HPDE6-E6E7 (cell line): ENCODE measurements around the gene CAMK1G.

Source experiments
- DNase-seq: peaks from one replicate; pipeline ENCODE4 v3.0.0; 2011; ENCODE audit warnings: missing footprints; ENCODE audit errors: extremely low spot score

The CAMK1G gene

DNA sequence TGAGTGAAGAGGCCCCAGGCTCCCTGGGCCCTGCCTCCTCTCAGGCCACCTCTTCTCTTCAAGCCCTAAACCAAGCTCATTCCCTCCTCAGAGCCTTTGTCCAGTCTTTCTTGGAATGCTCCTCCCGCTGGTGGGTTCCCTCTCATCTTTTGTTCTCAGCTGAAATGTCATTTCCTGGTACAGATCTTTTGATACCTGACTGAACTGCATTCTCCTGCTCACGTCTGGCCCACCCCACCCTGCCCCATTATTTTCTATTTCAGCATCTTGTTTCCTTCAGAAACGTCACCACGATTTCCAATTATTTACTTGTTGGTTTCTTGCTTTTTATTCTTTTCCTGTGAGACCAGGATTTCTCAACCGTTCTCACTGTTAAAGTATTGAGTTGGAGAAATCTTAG lies 52.3 kb downstream of the CAMK1G start:
- no peak for DNase-seq

DNA sequence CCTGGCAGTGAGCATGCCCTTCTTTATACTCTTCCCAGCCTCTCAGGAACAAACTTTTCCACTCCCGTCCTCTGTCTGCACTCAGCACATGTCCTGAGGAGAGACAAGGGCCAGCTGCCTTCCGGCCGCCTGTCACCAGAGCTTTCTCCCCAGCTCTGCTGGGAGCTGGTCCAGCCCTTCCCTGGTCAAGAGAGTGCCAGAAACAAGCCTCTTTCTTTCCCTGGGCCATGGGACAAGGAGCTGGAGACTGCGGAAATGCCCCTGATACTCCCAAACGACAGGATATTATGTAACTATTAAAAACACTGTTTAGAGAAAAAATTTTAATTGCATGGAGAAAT lies 58.3 kb downstream of the CAMK1G start:
- DNase-seq = no peak

DNA sequence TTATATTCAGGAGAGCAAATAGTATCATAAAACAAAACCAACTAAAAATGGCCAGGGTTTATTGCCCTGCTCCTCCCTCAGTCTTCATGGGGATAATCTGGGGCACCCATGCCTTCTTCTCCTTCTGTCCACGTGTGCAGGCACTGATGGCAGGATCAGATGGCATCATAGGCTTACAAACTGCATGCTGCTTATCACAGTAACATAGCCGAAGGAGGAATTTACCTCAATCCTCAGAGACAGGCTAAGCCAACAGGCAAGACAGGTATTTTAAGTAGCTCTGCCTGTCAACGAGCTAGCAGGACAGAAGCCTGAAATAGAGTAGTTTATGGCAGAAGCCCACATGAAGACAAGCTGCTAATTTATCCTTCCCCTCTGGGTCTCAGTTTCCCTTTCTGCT lies 59.3 kb downstream of the CAMK1G start:
- DNase-seq = no peak

DNA sequence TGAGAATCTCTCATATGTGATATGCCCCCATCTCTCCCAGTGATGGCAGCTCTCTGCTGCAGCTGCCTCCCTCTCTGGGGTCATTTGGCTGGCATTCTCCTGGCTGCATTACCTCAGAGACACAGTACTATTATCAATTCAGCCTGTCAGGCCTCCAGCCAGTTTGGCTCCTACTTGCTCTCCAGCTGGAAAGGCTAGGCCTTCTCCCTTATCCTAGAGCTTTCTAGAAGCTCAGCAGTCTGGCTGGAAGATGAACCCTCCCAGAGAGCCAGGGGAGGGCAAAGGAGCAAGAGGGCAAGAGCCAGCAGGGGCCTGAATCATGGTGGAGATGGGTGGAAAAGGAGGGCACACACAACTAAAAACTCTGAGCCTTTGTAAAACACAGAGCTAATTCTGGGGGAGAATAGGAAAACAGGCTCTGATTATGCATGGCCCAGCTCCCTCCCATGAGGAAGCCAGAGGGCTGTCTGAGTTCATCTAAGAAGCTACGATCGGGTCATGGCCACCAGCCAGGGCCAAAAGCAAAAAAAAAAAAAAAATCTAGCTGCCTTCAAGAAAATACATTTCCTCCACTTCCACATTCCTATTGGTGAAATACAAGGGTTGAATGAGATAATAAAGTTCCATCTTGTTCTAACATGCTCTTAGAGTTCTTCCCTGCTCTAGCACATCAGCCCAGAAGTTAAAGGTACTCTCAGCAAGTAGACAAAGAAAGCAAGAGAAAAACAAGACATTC lies 59.9 kb downstream of the CAMK1G start:
- no peak for DNase-seq

DNA sequence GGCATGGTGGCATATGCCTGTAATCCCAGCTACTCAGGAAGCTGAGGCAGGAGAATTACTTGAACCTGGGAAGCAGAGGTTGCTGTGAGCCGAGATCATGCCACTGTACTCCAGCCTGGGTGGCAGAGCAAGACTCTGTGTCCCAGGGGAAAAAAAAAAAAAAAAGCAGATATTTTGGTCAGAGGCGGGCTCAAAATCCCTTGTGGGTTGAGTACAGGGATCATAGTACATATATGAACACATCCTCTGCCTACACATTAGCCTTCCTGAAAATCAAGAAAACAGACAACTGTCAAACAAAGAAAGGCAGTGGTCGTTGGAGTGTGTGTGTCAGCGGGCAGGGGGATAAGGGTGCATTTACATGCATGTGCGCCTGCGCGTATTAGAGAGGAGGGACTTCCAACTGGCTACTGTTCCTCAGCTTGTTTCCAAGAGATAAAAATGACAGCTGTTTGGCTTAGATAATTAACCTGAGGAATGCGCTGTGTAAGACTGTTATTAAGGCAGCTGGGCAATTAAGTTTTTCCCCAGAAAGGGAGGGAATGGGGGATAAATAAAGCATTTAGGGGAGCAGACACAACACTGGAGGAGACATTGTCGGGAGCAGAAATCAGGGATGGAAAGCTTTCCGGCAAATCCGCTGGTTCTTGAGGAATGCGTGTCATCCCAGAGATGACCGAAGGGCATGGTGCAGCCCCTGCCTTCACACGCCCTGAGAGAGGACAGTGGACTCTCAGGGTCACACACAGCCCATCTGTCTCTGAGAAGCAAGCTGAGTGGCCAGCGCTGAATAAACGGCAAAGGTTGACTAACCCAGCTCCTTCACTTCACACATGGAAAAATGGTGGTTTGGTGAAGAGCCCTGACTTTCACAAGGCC lies 62.3 kb downstream of the CAMK1G start:
- DNase-seq = no peak

DNA sequence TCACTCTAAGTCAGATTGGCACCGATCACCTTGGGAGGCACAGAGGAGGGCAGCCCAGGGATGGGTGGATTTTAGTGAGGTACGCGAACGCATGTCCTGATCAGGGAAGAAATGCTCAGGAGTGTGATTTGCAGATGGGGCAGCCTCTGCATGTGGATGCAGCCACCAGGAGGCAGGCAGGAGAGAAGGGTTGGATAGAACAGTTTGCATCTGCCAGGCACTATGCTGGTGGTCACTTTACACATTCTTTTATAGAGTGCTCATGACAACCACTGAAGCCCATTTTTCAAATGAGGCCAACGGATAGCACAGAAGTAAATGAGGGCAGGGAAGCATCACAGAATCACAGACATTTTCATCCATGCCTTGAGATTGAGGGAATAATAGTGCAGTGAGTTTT lies 63.0 kb downstream of the CAMK1G start:
- DNase-seq = no peak

DNA sequence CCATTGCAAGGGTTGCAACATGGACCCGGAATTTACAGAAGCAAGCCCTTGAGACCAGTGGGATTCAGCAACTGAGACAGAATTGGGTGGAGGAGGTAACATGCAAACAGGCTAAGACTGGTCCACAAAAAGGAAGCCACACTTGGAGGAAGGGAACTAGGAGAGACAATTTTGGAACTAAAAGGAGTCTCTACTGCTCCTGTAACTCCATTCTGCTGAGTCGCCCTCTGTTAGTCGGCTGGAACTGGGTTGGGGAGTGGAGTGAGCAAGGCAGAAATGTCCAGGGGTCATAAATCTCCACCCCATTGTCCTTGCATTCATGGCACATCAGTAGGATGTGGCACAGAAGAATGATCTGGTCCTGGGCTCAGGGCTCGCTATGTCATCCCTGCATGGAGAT lies 63.6 kb downstream of the CAMK1G start:
- DNase-seq = no peak

DNA sequence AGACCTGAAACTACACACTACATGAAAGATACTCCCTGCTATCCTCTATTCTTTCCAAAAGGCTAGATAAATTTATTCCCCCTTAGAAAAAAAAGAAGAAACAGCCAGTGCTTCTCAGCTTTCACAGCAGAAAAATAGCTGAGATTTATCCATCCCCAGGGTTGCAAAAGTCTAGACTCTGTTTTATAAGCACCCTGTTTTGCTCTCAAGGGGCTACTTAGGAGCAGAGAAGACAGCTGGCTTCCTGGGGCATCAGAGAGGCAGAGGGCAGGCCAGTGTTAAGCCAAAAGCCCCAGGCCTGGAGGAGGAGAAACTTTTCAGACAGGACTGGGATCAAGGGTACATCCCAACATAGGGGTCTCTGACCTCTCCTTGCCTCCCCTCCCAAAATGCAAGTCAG lies 64.8 kb downstream of the CAMK1G start:
- DNase-seq = no peak

DNA sequence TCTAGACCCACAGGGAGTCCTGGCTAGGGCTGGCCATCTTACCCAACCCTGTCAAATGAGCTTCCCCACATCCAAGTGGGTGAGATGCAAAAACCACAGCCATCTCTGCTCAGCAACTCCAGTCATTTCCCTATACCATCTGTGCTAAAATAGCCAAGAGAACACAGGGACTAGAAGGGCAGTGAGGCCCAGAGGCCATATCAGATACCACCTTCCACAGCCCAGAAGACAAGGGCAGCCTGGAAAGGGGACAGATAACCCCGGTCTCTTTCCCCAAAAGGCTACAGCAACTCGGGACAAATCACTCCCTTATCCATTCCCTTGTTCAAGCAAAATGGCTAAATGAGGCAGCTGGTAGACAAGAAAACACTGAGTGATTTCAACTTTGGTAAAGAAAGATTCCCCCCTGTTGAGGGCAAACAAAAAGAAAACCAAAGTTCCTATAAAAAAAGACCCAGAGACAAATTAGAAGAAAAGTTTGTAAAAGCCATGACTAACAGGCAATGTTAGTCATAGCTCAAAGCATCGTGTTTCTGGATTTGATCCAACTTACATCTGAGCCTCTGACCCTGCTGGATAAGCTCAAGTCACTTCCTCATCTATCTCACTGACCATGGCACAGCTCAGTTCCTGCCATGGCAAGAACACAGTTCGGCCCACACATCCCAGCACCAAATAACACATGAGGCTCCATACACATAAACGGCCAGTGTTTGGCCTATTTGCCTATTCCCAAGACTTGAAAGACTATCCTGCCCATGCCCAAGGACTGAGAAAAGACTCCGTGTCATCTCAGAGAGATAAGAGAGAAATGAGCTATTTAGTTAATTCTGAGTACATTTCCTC lies 65.6 kb downstream of the CAMK1G start:
- DNase-seq = no peak

DNA sequence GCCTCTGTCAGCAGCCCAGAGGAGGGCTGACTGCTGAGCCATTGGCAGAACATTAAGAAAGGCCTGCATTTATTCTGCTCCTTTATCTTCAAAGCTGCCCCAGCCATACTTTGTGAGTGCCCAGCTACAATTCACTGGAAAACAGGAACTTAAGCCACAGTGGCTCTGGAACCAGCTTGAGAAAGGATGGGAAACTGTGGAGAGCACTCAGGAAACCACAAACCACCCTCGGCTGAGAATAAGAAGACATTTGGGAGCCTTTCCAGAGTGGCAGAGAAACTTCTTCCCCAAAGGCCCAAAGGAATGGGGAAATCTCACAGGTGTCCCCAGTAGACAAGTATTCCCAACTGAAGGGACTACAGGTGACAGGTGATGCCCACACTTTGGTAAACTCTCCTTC lies 66.9 kb downstream of the CAMK1G start:
- no peak for DNase-seq

DNA sequence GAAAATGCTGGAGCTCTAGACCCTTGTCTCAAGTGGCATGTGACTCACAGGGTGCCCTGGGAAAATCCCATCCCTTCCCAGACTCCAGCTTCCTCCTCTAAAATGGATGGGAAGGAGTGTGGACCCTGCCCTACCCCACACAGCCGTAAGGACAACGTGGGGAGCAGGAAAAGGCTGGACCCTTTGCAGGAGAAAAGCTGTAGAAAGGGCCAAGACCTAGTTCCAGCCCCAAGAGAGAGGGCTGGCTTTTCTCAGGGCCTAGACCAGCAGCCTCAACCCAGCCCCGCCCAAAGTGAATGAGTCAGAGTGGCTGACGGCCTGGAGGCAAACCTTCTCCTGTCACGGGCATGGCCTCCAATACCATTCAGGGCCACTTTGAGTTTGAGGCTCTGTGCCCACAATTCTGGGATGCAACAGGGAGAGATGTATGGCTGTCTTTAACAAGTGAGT lies 67.6 kb downstream of the CAMK1G start:
- DNase-seq = no peak

DNA sequence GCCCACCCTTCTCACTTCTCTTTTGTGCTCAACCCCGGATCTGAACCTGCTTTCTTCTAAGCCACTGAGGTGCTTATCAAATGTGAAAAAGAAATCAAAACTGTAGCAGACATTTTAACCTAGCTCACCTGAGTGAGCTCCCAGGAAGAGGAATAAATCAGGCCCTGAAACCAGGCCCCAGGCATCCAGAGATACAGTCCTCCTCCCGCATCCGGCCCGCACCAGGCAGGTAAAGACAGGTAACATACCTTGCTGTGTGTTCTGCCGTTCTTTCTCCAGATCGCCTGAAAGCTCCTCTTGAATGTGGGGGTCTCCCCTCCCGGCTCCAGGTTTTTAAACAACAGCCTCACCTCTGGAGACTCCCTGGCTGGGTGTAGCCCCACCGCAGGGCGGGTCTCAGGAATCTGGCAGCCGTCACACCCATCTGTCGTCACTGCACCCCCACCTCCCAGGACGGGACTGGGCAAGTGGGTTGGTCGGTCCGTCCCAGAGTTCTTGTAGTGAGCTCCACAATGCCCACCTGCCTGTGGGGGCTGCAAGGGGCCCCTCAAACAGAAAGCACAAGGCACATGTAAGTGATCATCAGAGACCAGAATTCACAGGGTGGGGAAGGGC lies 68.7 kb downstream of the CAMK1G start, which contains the start of gene LAMB3:
Gene LAMB3 (minus strand): TSS at position 305 of the 615 bp plus-strand sequence. CDS start 1,481 bp downstream, outside the sequence.
- DNase-seq = no peak

DNA sequence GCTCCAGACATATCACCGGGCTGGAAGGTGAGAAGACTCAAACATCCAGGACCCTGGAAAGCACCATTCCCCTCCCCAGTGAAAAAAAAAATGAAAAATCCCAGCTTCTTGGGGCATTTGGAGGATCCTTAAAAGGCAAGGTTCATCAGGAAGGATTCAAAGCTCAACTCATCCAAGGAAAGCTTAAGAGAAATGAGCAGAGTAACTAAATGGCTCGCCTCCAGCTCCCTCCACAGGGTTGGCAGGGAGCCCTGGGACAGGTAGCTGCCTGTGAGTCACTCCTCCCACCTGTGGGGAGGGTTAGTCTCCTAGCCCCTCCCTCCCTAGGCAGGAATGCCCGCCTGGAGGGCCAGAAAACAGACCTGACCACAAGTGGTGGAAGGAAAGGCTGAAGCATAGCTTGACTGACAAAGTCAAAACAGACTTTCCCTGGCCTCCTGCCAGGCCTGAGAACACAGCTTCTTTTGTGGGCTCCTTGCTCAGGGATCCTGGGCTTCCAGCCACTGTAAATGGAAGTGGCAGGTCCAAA lies 69.4 kb downstream of the CAMK1G start:
- DNase-seq = peak; percentile 81

DNA sequence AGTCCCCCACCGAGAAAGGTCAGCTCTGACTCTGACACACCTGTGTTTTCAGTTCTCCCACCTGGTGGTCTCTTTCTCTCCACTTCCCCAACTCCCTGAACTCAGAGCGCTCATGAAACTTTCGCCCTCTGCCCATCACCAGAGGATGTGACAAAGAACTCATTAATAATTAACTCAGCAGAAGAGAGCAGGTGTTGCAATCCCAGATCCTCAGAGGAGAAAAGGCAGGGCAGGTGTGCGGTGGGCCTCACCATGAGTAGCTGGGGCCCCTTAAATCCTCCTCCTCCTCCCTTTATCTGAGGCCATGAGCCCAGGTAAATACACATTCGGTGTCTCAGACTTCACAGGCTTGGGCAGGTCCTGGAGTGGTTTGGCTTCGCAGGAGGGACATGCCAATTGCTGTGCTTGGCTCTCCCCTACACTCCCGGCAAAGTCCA lies 70.4 kb downstream of the CAMK1G start:
- no peak for DNase-seq

DNA sequence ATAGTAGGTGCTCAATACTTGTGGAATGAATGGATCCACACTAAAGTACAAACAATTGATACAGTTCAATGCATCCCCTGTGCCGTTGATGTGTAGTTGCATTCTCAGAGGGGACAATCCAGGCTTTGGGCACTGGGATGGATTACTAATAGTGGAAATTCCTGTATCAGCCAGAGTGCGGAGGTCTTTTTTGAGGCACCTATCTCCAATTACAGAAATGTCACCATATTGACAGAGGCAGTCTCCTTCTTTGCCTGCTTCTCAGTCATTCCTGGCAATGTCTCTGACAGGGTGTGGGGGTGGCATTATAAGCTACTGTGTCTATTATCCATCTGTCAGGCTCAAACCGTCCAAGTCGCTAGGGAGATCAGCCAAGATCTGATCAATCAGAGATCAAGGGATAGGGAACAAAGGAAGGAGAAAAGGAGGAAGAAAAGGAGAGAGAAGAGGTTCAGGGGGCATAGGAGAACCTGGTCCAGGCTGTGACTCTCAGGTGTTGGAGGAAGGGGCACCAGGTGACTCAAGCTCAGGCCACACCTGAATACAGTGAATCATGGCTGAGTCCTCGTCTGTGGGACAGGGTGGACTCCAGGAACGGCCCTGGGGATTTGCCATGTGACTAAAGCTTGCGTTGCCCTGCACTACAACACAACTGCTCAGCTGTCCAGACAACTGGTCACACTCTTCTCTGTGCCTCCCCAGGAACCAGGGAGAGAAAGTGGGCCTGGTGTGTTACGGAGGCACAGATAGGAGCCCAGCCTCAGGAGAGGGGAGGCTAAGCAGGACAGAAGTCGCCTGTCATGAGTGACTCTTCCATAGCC lies 72.1 kb downstream of the CAMK1G start:
- DNase-seq = peak; percentile 87

DNA sequence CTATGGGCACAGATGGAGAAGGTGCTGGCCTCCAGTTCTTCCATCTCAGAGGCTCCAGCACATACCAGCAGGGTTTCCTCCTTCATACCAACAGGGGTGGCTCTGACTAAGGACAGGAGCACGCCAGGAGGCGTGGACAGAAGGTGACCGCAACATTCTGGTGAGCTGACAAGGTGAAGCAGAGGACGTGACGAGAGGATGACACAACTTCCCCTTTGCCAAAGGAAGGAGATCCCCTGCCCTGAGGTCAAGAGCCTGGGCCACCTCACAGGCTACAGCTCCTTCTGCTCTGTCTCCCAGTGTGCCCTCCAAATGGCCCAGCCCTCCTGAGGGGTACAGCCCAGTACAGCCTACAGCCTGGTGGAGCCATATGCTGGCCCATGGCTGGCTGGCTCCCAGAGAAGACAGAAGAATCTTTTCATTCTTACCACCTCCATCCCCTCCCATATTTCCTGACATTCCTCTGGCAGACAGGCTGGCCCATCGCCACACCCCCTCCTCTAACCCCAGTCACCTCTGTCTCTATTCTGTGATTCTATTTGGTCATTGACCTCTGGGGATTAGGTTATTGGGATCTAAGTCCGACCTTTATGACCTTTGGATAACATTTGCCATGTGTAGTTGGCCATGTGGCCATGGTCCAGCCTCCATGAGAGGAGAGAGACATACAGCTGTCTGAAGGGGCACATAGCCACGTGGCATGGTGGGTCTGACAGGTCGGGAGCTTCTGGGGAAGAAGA lies 73.8 kb downstream of the CAMK1G start:
- peak; percentile 94 for DNase-seq

DNA sequence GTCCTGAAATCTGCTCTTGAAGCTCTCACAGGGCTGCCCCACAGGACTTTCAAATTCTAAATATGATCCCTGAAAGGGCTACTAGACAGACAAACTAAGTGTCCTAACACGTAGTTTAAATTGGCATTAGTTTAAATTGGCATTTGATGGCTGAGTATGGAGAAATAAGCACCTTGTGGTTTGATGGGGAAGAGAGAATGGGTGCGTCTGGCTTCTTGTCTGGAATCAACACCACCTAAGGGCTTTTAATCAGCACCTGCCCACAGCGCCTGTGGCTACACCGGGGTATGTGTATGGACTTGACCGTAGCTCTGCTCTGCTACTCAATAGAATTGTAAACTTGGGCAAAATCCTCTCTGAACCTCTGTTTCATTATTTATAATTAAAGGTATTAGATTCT lies 74.4 kb downstream of the CAMK1G start:
- no peak for DNase-seq

DNA sequence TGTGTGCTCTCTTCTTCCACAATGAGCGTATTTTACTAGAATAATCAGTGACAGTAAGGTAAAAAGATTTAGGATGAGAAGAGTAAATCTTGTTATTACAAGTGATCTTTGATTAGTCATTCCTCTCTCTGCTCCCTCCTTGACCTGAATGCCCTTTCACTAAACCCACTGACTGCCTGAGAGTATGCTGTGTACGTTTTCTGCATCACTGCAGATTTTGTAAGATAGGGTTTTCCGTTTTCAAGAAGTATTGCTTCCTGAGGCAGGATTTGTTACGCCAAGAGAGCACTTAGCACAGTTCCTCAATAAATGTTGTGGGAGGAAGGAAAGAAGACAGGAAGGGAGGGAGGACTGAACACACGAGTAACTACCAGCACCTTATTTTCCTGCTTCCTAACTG lies 76.4 kb downstream of the CAMK1G start:
- DNase-seq = no peak

DNA sequence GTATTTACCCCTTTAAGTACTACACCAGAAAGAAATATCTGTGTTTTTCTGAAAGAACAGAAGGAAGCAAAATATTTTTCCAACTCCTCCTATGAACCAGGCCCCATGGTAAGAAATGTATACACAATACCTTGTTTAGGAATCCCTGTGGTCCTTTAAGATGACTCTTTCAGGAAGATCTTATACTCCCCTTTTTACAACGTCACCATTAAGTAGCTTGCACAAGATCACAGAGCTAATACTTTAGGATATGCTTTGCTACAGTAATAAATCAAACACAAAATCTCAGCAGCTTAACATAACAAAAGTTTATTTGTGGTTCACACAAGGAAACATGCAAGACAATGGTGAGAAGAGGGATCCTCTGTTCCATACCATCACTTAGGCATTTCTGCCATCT lies 77.6 kb downstream of the CAMK1G start:
- DNase-seq = no peak

DNA sequence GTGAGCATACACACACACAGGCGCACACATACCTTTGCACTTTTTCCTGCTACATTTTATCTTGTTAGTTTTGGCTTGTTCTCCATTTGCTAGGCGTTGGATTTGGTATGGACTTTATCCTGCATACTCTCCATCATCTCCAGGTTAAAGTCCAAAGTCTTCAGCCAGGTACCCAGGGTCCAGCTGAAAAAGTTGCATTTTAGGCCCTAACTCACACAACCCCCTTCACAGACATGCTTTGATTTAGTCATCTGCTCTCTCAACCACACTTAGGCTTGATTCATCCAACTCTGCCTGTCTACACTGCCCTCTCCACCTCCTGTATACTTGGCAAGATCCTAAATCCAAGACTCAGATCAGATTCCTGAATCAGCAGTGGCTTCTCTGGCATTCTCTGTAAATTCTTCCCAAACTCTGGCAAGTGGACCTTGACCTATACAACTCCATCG lies 79.4 kb downstream of the CAMK1G start:
- no peak for DNase-seq
